ENCODE measurements around the gene NOL4L.

Gene NOL4L

DNA sequence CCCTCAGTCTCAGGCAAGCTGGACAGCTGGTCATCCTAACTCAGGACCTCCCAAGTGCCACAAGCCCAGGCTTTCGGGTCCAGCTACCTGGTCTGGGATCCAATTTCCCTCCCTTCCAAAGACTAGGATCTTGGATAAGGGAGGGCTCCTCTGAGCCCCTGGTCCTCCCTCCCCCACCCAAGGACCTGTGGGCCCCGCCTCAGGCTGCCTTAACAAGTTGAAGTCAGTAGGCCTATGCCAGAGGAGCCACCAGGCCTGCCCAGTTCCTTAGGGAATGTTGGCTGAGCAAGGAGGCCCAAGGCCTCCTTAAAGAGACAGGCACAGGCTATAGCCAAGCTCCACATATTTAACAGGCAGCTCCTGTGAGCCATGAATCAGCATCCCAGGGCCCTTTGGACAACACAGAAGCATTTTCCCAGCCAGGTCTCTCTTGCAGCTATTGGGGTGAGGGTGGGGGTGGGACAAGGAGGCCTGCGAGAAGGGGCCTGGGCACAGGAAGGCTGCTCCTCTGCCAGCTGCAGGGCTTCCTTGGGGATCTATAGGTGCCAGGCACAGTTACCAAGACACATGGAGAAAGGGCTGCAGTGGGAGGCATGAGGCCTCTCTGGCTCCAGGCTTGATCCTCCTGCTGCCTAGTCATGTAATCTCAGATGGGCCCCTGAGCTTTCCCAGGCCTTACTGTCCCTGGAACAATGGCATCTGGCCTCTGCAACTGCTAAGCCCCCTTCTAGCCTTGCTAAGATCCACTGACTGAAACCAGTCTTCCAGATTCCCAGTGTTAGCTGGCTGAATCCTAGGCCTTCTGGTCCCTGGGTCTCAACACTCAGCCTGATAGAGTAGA is 27.4 kb upstream of the NOL4L start:
- no peak for TF ChIP-seq CTCF (conservative IDR thresholded peaks at IDR 0.05; ENCODE audit: low read depth, low read length)
- DNase-seq (ENCODE audit: low read depth): no peak
- no peak overlapping the region for H3K4me3 ChIP-seq (ENCODE audit: low read length)

DNA sequence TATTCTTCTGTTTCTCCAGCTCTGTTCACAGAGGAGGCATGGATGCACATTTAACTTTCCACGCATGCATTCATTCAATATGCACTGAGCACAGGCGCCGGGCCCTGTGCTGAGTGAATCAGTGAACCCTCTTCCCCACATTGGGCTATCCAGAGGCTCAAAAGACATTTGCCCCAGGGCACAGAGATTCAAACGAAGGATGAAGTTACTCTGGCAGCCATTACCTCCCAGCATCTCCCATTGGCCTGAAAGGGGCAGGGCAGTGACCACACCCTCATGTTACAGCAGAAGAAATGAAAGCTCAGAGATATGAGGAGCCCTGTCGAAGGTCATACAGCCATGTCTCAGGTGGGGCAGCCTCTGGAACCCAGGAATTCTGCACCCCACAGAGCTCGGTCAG is 26.7 kb upstream of the NOL4L start:
- H3K4me3 ChIP-seq (ENCODE audit: low read length): no peak overlapping the region
- no peak for DNase-seq (ENCODE audit: low read depth)
- TF ChIP-seq CTCF (conservative IDR thresholded peaks at IDR 0.05; ENCODE audit: low read depth, low read length): no peak

- TF ChIP-seq CTCF (conservative IDR thresholded peaks at IDR 0.05; ENCODE audit: low read depth, low read length): no peak
- no peak overlapping the region for H3K4me3 ChIP-seq (ENCODE audit: low read length)
- DNase-seq (ENCODE audit: low read depth): no peak
Observed at GRCh38 chr20:32611286-32611685, 26.2 kb upstream of the NOL4L start.

DNA sequence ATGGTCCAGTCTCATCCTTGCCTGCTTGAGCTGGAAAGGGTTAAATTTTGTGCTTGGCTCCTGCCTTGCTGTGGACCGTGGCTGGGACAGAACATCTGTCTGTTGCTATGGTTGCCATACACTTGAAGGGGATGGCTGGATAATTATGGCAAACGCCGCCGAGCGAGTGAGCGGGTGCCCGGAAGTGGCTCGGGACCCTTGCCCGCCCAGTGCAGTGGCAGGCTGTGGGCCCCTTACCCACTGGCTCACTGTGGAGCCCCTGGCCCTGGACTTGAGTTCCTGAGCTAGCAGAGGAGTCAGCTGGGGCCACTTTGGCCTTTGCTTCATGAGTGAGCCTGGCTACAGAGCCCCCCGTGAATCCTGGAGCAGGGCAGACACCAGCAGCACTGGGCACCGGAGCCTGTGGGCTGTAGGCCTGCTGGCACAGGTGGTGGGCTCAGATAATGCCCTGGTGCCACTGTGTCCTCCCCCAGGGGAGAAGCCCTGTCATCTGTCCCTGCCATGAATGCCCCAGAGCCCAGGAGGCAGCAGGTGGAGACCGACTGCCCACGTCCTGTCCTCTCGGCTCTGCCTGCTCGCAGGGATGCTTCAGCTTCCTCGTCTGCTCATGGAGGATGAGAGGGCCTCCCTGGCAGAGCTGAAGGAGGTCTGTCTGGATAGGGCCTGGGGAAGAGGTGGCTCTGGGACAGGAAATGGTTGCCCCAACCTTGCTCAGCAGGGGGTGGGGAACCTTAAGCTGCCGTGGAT is 25.5 kb upstream of the NOL4L start:
- TF ChIP-seq CTCF (conservative IDR thresholded peaks at IDR 0.05; ENCODE audit: low read depth, low read length): no peak

DNA sequence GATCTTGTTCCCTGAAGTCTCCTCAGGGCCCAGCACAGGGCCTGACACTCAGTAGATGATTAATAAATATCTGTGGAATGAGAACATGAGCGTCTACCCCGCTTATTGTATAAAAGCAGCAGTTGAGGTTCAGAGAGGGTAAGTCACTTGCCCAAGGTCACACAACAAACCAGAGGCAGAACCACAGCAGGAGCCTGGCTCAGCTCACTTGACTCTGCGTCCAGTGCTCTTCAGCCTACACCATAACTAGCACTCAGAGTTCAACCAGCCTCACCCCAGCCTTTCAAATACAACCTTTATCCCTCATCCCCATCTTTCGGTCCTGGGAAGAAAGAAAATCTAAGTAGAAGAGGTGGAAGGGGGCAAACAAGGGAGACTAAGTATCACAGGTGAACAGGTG is 24.9 kb upstream of the NOL4L start:
- no peak for TF ChIP-seq CTCF (conservative IDR thresholded peaks at IDR 0.05; ENCODE audit: low read depth, low read length)
- DNase-seq (ENCODE audit: low read depth): no peak
- H3K4me3 ChIP-seq (ENCODE audit: low read length): no peak overlapping the region

More for the DNA sequence above, 25.5 kb upstream of the NOL4L start:
- H3K4me3 ChIP-seq (ENCODE audit: low read length): no peak overlapping the region
- no peak for DNase-seq (ENCODE audit: low read depth)

GRCh38 chr20:32609111-32609773 is 24.1 kb upstream of the NOL4L start:
- TF ChIP-seq CTCF (conservative IDR thresholded peaks at IDR 0.05; ENCODE audit: low read depth, low read length): no peak
- DNase-seq (ENCODE audit: low read depth): no peak
- no peak overlapping the region for H3K4me3 ChIP-seq (ENCODE audit: low read length)
